ENCODE data around the gene ERLEC1.
"Not testable (repeated sequence)": the region's sequence is repeated elsewhere in the genome, so short reads cannot be mapped to it uniquely, and the experiment has no call there.

Gene ERLEC1

GRCh38 chr2:53841651-53842050, 54.8 kb downstream of the ERLEC1 start:
- DNase-seq, result not testable (repeated sequence)

DNA sequence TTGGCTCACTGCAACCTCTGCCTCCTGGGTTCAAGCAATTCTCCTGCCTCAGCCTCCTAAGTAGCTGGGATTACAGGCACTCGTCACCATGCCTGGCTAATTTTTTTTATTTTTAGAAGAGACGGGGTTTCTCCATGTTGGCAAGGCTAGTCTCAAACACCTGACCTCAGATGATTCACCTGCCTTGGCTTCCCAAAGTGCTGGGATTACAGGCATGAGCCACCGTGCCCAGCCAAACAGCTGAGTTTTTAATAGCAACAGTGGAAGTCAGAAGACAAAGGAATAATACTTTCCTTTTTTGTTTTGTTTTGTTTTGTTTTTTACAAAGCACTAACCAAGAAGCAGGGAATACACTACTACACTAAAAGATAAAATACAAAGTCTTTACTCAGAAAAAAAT, 56.0 kb downstream of the ERLEC1 start:
- DNase-seq, result no peak

- no peak for DNase-seq
Observed at GRCh38 chr2:53843595-53843994, 56.8 kb downstream of the ERLEC1 start.

DNA sequence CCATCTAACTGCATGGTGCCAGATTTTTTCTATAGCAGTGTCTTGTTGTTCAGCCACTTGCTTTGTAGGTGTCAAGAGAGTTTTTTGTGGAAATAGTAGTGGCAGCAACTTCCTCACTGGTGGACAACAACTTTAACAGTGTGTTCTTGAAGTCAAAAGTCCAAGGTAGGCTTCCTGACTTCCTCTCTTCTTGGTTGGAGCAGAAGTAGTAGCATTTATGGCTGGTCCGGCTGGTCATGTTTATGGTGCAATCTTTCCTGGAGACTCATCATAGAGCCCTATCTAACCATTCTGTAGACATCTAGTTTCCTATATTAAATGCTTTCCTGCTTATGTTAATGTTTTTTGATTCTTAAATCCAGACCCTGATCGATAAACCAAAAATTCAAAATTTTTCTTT, 61.2 kb downstream of the ERLEC1 start:
- no peak for DNase-seq

GRCh38 chr2:53851052-53851757, 64.4 kb downstream of the ERLEC1 start:
- DNase-seq, result not testable (repeated sequence)

DNA sequence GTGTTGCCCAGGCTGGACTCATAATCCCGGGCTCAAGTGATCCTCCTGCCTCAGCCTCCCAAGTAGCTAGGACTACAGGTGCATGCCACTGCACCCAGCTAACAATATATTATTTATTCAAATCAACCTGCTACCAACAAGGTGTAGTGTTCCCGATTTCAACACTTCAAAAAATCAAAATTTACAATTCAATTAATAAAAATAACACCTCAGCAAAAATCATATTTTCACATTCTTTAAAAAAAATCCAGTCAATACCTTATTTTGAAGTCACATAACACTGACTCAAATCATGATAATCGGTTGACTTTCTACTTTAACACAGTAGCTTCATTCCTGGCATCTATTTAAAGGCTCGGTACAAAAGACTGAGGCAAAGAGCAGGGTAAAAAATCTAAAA, 65.7 kb downstream of the ERLEC1 start:
- DNase-seq, result no peak

- DNase-seq, result no peak
Observed at GRCh38 chr2:53854678-53855077, 67.8 kb downstream of the ERLEC1 start.

- DNase-seq, result no peak
Observed at GRCh38 chr2:53856272-53856671, 69.4 kb downstream of the ERLEC1 start.

DNA sequence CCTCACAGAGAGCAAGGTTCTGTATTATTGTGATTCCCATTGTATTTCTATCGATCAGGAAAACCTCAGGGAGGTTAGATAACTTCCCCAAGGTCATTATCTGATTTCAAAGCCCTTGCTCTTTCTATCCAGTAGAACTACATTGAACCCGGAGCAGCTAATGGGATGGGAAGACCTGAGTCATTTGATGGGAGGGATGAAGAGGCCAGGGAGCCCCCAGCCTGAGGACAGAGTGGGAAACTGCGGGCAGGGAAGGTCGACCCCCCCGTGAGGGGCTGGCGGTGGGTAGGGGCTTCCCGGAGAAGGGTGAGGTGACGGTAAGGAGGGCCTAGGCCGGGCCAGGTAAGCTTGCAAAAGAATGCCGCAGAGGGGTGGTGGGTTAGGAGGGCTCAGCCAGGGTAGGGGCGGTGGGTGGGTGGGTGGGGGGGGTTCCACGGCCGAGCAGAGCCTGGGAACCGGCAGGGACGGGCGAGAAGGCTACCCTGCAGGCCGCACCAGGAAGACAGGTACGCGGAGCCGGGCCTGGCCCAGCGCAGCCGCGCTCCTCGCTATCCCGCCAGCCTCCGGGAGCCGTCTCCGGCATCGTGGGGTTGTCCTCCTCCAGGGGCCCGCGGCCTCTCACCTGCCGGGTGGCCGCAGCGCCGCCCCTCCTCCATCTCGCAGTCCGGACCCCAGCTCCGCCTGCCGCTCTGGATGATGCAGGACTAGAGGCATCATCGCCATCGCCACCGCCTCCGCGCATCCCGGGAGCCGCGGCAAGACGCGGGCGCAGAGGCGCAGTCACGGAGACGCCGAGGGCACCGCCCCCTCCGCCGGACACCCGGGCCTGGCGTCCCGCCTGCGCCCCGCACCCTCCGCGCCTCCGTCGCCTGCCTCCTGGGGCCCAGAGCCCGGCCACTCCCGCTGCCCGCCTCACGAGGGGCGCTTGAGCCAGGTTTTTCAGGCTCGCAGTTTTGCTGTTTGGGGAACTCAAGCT, 72.7 kb downstream of the ERLEC1 start, which contains the start of gene GPR75:
Gene GPR75, minus strand, starts transcription at position 762 of the 976 bp plus-strand sequence. CDS start 5,211 bp downstream, outside the sequence.
- DNase-seq, result no peak

- DNase-seq, result no peak
Observed at GRCh38 chr2:53861824-53862223, 75.0 kb downstream of the ERLEC1 start.

DNA sequence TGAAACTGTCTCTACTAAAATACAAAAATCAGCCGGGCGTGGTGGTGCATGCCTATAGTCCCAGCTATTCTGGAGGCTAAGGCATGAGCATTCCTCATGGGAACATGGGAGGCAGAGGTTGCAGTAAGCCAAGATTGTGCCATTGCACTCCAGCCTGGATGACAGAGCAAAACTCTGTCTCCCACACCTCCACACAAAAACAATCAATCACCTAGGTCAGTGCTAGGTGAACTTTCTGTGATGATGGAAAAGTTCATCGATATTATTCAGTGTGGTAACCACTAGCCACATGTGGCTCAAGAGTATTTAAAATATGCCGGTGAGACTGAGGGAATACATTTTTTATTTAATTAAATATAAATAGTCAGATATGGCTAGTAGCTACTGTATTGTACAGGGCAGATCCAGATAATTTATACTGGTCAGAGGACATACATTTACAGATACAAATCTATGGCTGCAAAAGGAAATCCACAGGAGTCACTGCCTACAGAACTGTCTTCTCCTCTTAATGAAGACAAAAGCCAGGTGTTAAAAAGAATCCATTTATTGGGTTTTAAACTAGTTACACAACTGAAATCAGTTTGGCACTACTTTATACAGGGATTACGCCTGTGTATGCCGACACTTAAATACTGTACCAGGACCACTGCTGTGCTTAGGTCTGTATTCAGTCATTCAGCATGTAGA, 76.8 kb downstream of the ERLEC1 start:
- no peak for DNase-seq

- DNase-seq, result no peak
Observed at GRCh38 chr2:53865264-53865663, 78.4 kb downstream of the ERLEC1 start.

GRCh38 chr2:53865962-53866361, 79.1 kb downstream of the ERLEC1 start:
- DNase-seq, result no peak

DNA sequence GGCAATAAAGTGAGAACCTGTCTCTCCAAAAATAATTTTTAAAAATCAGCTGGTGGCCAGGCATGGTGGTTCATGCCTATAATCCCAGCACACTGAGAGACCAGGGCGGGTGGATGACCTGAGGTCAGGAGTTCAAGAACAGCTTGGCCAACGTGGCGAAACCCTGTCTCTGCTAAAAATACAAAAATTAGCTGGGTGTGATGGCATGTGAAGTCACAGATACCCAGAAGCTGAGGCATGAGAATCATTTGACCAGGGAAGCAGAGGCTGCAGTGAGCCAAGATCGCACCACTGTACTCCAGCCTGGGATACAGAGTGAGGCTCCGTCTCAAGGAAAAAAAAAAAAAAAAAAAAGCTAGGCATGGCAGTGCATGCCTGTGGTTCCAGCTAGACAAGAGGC, 80.3 kb downstream of the ERLEC1 start:
- DNase-seq, result no peak

DNA sequence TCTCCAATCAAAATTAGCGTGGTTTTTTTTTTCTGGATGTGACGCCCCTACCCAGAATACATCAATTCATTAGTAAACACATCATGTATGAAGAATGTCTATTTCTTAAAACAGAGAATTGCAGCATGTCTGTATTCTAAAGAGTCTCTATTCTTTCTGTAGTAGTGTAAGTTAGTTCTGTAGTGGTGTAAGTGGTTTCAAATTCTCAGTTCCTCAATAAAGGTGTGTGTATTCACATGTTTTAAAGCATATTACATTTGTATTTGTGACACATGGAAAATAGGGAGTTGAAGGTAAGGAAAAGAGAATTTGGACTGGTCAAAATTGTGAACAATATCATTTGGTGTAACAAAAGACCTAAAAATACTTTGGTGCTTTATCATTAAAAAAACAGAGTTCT, 80.9 kb downstream of the ERLEC1 start:
- no peak for DNase-seq

Data from GDM1 (cell line).